Suppressor macrophage treated with lipopolysaccharide for 1 hour (primary cell): Measurements from ENCODE around the gene KCNE2.
"Not testable (repeated sequence)": the region's sequence is repeated elsewhere in the genome, so short reads cannot be mapped to it uniquely, and the experiment has no call there.

Experiments
- DNase-seq, 3 donors: peaks; one replicate each; pipeline ENCODE4 v3.0.0-alpha.2; 2020 to 2022

The KCNE2 gene

DNA sequence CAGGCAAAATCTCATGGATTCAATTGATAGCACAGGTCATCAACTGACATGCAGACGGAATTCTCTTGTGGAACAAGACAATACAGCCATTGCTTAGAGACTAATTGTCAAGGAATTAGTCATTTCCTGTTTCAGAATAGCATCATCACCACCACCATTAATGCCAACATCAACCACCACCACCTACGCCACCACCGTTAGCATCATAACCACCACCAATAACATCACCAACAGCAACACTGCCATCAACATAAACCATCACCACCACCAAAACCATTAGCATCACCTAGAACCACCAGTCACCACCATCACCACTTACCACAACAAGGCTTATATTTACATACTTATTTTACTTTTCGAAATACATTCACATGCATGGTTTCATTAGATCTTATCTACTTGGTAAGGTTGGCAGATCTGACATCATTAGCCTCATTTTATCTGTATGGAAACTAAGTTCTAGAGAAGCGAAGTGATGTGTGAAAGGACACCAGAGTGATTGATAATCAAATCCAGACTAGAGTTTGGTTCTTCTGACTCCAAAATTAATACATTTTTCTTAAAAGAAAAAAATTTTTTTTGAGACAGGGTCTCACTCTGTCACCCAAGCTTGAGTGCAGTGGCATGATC is 53.8 kb downstream of the KCNE2 start:
- DNase-seq: not testable (repeated sequence)
